HG03103 (cell line): ENCODE measurements around the gene PTPRN2.

ENCODE experiments used
- ATAC-seq: cut with Tn5 transposase; IDR thresholded peaks from one replicate; pipeline ENCODE4 v1.9.1; 2021; ENCODE audit warnings: low read depth; ENCODE audit not compliant: unreplicated experiment

Gene PTPRN2

GRCh38 chr7:158004123-158004490 lies 583.5 kb downstream of the PTPRN2 start:
- no peak for ATAC-seq

GRCh38 chr7:158003441-158004122 lies 584.0 kb downstream of the PTPRN2 start:
- no peak for ATAC-seq

DNA sequence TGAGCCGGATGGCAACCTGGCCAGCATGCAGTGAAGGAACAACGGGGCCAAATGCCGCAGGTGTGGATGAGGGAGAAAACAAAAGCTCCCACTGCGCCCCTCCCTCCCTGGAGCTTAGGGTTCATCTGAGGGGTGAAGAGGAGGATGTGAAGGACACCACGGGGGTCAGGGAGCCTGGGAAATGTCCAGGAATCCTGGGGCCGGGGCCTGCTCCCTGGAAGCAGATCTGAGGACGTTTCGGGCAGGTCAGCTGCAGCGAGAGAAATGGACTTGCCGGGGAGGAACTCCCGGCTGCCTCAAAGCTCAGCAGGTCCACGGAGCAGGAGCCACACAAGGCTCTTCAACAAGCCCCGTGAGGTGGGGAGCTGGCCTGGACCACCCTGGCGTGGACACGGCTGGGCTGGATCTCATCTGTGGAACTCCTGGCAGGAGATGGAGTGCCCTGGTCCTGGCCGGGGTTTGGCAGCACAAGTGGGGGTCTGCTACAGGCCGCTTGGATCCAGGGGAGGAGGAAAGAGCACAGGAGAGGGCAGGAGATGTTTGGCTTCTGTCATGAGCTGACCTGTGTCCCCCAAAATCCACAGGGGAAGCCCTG lies 585.0 kb downstream of the PTPRN2 start:
- no peak for ATAC-seq

- ATAC-seq: no peak
Measured at GRCh38 chr7:158001621-158002320, 585.9 kb downstream of the PTPRN2 start.

DNA sequence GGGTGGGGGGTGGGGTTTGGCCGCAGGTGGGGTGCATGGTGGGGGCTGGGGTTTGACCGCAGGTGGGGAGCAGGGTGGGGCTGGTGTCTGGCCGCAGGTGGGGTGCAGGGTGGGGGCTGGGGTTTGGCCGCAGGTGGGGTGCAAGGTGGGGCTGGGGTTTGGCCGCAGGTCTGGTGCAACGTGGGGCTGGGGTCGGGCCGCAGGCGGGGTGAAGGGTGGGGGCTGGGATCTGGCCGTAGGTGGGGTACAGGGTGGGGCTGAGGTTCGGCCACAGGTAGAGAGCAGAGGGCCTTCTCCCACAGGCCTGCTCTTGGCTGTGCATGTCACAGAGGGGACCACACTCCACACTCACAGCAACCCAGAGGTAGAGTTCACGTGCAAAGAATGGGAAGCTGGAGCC lies 586.6 kb downstream of the PTPRN2 start:
- no peak for ATAC-seq

- ATAC-seq: no peak
Measured at GRCh38 chr7:158000160-158000559, 587.5 kb downstream of the PTPRN2 start.

- no peak for ATAC-seq
Measured at GRCh38 chr7:157998884-157999552, 588.6 kb downstream of the PTPRN2 start.

GRCh38 chr7:157997471-157997870 lies 590.2 kb downstream of the PTPRN2 start:
- ATAC-seq: no peak

DNA sequence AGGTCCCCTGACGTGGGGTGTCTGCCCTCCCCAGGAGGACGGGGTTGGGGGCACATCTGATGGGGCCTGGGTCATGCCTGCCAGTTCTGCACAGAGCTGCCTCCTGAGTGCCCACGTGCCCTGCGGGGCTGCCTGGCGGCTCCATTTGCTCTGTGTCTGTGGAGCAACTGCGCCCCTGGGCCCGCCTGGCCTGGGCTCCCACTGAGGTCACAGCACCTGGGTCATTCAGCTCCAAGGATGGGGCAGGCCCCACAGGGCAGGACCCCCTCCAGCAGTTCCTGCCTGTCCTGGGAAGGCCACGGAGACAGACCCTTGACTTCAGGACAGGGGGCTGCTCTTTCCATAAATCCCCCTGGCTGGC lies 590.6 kb downstream of the PTPRN2 start:
- ATAC-seq: no peak

- no peak for ATAC-seq
Measured at GRCh38 chr7:157996359-157997079, 591.1 kb downstream of the PTPRN2 start.

DNA sequence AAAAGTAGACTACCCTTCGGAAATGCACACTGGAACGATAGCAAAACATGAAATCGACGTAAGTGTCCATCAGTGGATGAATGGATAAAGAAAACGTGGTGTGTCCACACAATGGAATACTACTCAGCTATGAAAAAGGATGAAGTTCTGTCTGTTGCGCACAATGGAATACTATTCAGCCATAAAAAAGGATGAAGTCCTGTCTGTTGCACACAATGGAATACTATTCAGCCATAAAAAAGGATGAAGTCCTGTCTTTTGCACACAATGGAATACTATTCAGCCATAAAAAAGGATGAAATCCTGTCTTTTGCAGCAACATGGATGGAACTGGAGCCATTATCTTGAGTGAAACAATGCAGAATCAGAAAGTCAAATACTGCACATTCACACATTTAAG lies 591.8 kb downstream of the PTPRN2 start:
- ATAC-seq: no peak

- no peak for ATAC-seq
Measured at GRCh38 chr7:157994319-157994718, 593.3 kb downstream of the PTPRN2 start.

DNA sequence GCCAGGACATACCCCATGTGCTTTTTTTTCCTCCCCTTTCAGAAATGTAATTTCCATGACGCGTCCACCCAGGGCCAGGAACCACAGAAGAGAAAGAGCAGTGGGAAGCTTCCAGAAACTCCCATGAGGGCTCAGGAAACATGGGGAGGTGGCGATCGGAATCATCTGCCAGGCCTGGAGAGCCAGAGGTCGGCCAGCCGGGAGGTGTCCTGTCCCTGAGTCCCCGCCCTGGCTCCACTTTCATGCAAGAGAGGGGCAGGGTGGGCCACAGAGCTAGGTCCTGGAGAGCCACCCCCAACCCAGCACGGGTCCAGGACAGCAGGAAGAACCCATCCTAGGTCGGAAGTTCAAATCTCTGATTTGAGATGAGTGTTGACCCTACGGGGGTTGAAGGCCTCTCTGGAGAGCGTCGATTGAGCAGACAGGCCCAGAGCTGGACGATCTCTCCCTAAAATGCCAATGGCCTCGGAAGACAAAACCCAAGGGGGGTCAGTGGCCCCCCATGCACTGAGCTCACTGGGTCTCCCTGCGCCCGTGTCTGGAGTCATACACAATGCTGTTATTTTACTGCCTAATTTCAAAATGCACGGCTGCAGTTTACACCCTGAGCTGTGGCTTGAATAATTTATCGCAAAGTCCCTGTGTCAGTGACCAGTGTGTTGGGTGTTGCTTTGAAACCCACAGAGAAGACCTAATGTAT lies 594.1 kb downstream of the PTPRN2 start:
- no peak for ATAC-seq

GRCh38 chr7:157992511-157993160 lies 595.0 kb downstream of the PTPRN2 start:
- no peak for ATAC-seq

DNA sequence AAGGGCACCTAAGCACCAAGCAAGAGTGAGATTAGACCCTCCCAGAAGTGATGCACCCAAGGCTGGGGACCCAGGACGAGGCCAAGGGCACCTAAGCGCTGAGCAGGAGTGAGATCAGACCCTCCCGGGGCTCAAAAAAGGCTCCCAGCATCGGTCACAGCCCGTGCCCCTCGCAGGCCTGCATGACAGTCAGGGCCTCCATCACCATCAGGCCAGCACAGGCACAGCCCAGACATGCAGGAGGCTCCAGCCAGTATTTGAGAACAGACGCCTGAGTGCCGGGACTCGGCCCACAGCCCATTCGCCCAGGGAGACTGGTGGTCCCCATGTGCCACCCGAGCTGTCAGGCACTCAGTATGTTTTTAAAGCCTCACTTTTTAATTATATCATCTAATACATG lies 595.9 kb downstream of the PTPRN2 start:
- ATAC-seq: no peak

DNA sequence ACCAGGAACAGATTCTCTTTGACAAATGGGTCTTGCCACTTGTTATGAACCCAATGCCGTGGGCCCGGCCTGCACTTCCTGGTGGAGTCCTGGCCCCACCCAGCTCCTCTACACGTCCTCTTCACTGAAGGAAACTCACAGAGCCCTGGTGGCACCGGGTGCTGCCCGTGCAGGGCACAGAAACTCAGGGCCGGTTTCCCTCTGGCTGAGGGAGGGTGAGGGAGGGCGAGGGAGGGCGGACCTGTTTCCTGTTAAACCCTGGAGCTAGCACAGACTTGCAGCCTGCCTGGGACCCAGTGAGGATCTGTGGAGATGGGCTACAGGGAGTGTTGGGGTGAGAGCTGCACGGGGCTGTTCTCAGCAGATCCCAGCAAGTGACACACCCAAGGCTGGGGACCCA lies 596.3 kb downstream of the PTPRN2 start:
- ATAC-seq: no peak

GRCh38 chr7:157990881-157991250 lies 596.8 kb downstream of the PTPRN2 start:
- ATAC-seq: no peak

GRCh38 chr7:157990226-157990880 lies 597.3 kb downstream of the PTPRN2 start:
- no peak for ATAC-seq

DNA sequence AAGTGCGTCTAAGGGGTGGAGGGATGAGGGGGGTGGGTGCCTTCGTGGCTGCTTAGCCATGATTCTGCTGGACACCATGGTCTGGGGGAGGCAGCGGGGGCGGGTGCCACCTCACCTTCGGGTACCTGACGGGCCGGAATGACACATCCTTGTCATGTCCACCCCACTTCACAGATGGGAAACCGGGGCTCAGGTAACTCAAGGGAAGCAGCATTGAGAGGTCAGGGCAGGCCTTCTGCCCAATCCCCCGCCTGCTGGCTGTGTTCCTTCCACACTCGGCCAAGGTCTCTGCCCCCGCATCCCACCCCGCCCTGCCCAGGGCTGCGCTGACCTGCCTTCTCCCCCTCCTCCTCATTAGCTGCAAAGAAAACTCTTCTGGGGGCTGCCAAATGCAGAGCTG lies 598.0 kb downstream of the PTPRN2 start:
- no peak for ATAC-seq
